H1 (cell line): ENCODE measurements around the gene LIG1. TPM values are rescaled to one million over a fixed set of nuclear protein-coding genes. Genes with fewer than 3 reads are reported as not detected.
"Not testable (repeated sequence)": the region's sequence is repeated elsewhere in the genome, so short reads cannot be mapped to it uniquely, and the experiment has no call there.

ENCODE experiments used
- CTCF ChIA-PET: fragments of 300-600 bp; sonication (Branson Sonifier 250); formaldehyde crosslinking; loops from one replicate; lab custom pipeline; 2021; ENCODE audit not compliant: partially characterized antibody; lab: Charles Lee
- POLR2A ChIA-PET: fragments of 300-600 bp; sonication (Branson Sonifier 250); formaldehyde crosslinking; loops from one replicate; lab custom pipeline; 2021; ENCODE audit warnings: inconsistent platforms; ENCODE audit not compliant: partially characterized antibody; lab: Charles Lee
- DNase-seq, 2 experiments: peaks; one replicate each; pipeline versions ENCODE4 v3.0.0 to v3.0.0-alpha.2; 2010 to 2022; ENCODE audit warnings: low spot score in 2 of 2, low read depth in 1 of 2, mixed read lengths in 1 of 2
- FAIRE-seq: peaks from 2 replicates; lab custom pipeline; 2011; peaks lifted over from hg19 to GRCh38; lab: Jason Lieb, UNC
- H2AFZ ChIP-seq: 2 replicates; pipeline ENCODE4 v1.8.1; 2012; ENCODE audit warnings: low read length, inconsistent platforms
- H2AK5ac ChIP-seq: 2 replicates; pipeline ENCODE4 v1.6.1; 2013; ENCODE audit warnings: low read depth, low read length
- H2BK120ac ChIP-seq: replicated peaks from 2 replicates; pipeline ENCODE3; 2013; ENCODE audit warnings: low read depth, low read length, inconsistent platforms
- H2BK12ac ChIP-seq: 2 replicates; pipeline ENCODE4 v1.6.1; 2013; ENCODE audit warnings: low read depth, low read length
- H2BK15ac ChIP-seq: 2 replicates; pipeline ENCODE4 v1.6.1; 2013; ENCODE audit warnings: low read length
- H2BK20ac ChIP-seq: 2 replicates; pipeline ENCODE4 v1.6.1; 2013; ENCODE audit warnings: low read length
- H2BK5ac ChIP-seq: 2 replicates; pipeline ENCODE4 v1.6.1; 2013; ENCODE audit warnings: low read depth, low read length
- H3K14ac ChIP-seq: 2 replicates; pipeline ENCODE4 v1.6.1; 2013; ENCODE audit warnings: inconsistent platforms; ENCODE audit not compliant: insufficient read length
- H3K18ac ChIP-seq: 2 replicates; pipeline ENCODE4 v1.6.1; 2013; ENCODE audit warnings: low read length; ENCODE audit errors: extremely low read depth
- H3K23ac ChIP-seq: 2 replicates; pipeline ENCODE4 v1.6.1; 2013; ENCODE audit warnings: inconsistent platforms; ENCODE audit not compliant: insufficient read length
- H3K23me2 ChIP-seq: 2 replicates; pipeline ENCODE4 v1.6.1; 2013; ENCODE audit warnings: low read depth, low read length
- H3K27ac ChIP-seq: 2 replicates; pipeline ENCODE4 v1.6.1; 2011; ENCODE audit warnings: low read depth, low read length, inconsistent platforms
- H3K27me3 ChIP-seq, 4 experiments: replicated peaks in 1 of 4; 1 replicate in 1 of 4; 2 replicates in 3 of 4; pipeline versions ENCODE4 v1.6.1 to v1.8.1; 2011 to 2013; ENCODE audit warnings: low read length in 3 of 4, mild to moderate bottlenecking in 3 of 4, inconsistent platforms in 2 of 4, mixed read lengths in 2 of 4, moderate library complexity in 1 of 4; ENCODE audit not compliant: control insufficient read depth in 3 of 4, insufficient read depth in 3 of 4; ENCODE audit errors: extremely low read depth in 1 of 4
- H3K36me3 ChIP-seq, 4 experiments: 2 replicates each; pipeline versions ENCODE4 v1.6.1 to v1.8.1; 2011 to 2013; ENCODE audit warnings: mild to moderate bottlenecking in 4 of 4, low read length in 3 of 4, moderate library complexity in 2 of 4, control low read depth in 1 of 4, inconsistent platforms in 1 of 4; ENCODE audit not compliant: insufficient read depth in 4 of 4, control insufficient read depth in 2 of 4
- H3K4ac ChIP-seq: replicated peaks from 2 replicates; pipeline ENCODE3; 2013; ENCODE audit warnings: low read length, low read depth, mixed read lengths, inconsistent platforms; ENCODE audit not compliant: insufficient read length
- H3K4me1 ChIP-seq, 4 experiments: replicated peaks in 1 of 4; 1 replicate in 1 of 4; 2 replicates in 3 of 4; pipeline versions ENCODE4 v1.6.1 to v1.8.1; 2011 to 2013; ENCODE audit warnings: low read length in 3 of 4, inconsistent platforms in 2 of 4, mixed read lengths in 1 of 4; ENCODE audit not compliant: insufficient read depth in 4 of 4, control insufficient read depth in 3 of 4
- H3K4me2 ChIP-seq, 2 experiments: 2 replicates each; pipeline versions ENCODE4 v1.6.1 to v1.8.1; 2011 to 2013; ENCODE audit warnings: low read depth in 2 of 2, low read length in 2 of 2, control low read depth in 1 of 2, inconsistent platforms in 1 of 2, mild to moderate bottlenecking in 1 of 2; ENCODE audit not compliant: insufficient read depth in 1 of 2
- H3K4me3 ChIP-seq, 4 experiments: fragments of 200-600, 300-600 bp in 1 of 4; sonication (generic), shearing (Covaris generic), sonication (Bioruptor Twin) in 1 of 4; 2 replicates each; pipeline versions ENCODE4 v1.5.1 to v1.8.1; 2011 to 2016; ENCODE audit warnings: low read length in 4 of 4, low read depth in 3 of 4, control low read depth in 2 of 4, inconsistent platforms in 2 of 4, mild to moderate bottlenecking in 2 of 4, mixed read lengths in 1 of 4, moderate library complexity in 1 of 4; ENCODE audit not compliant: insufficient read depth in 2 of 4; ENCODE audit errors: extremely low read depth in 1 of 4
- H3K56ac ChIP-seq: replicated peaks from 2 replicates; pipeline ENCODE3; 2013; ENCODE audit warnings: low read depth, mild to moderate bottlenecking, mixed read lengths, low read length, inconsistent platforms; ENCODE audit not compliant: insufficient read length
- H3K79me1 ChIP-seq: 2 replicates; pipeline ENCODE4 v1.6.1; 2013; ENCODE audit warnings: low read depth, low read length, control low read depth
- H3K79me2 ChIP-seq, 2 experiments: 2 replicates each; pipeline versions ENCODE4 v1.6.1 to v1.8.1; 2012 to 2013; ENCODE audit warnings: low read length in 2 of 2, mild to moderate bottlenecking in 2 of 2, inconsistent platforms in 1 of 2; ENCODE audit not compliant: insufficient read depth in 2 of 2, control insufficient read depth in 1 of 2
- H3K9ac ChIP-seq, 4 experiments: replicated peaks in 1 of 4; 1 replicate in 1 of 4; 2 replicates in 3 of 4; pipeline versions ENCODE4 v1.6.1 to v1.8.1; 2011 to 2013; ENCODE audit warnings: low read depth in 3 of 4, low read length in 3 of 4, control low read depth in 2 of 4, mild to moderate bottlenecking in 2 of 4, moderate library complexity in 2 of 4, inconsistent platforms in 1 of 4; ENCODE audit errors: extremely low read depth in 1 of 4
- H3K9me3 ChIP-seq, 2 experiments: 2 replicates each; pipeline versions ENCODE4 v1.6.1 to v1.8.1; 2012 to 2013; ENCODE audit warnings: mild to moderate bottlenecking in 2 of 2, moderate library complexity in 2 of 2, control low read depth in 1 of 2, inconsistent platforms in 1 of 2, low read depth in 1 of 2, low read length in 1 of 2, mixed read lengths in 1 of 2; ENCODE audit not compliant: insufficient read depth in 2 of 2
- H4K20me1 ChIP-seq, 2 experiments: replicated peaks in 1 of 2; 2 replicates each; pipeline versions ENCODE3 to v1.8.1; 2011 to 2013; ENCODE audit warnings: inconsistent platforms in 2 of 2, low read length in 2 of 2, mild to moderate bottlenecking in 1 of 2; ENCODE audit not compliant: insufficient read depth in 2 of 2, control insufficient read depth in 1 of 2
- H4K5ac ChIP-seq: 2 replicates; pipeline ENCODE4 v1.6.1; 2013; ENCODE audit warnings: low read length, low read depth, mixed read lengths, inconsistent platforms; ENCODE audit not compliant: insufficient read length
- H4K8ac ChIP-seq: 2 replicates; pipeline ENCODE4 v1.8.0; 2013; ENCODE audit warnings: mild to moderate bottlenecking, moderate library complexity, low read length, inconsistent platforms; ENCODE audit not compliant: insufficient read depth; ENCODE audit errors: extremely low read depth
- H4K91ac ChIP-seq: replicated peaks from 2 replicates; pipeline ENCODE3; 2013; ENCODE audit warnings: low read length, mixed read lengths, inconsistent platforms; ENCODE audit not compliant: insufficient read length
- WGBS, 2 experiments: shearing (Covaris generic) in 1 of 2; methylation state at CpG; one replicate each; pipeline versions ENCODE4 v1.1.6 to v1.1.7; 2013 to 2015; ENCODE audit warnings: low lambda C conversion rate in 2 of 2, mixed read lengths in 2 of 2, inconsistent platforms in 1 of 2, low coverage in 1 of 2, missing lambda C conversion rate in 1 of 2; ENCODE audit not compliant: insufficient replicate concordance in 2 of 2, insufficient coverage in 1 of 2, insufficient read length in 1 of 2; ENCODE audit errors: extremely low coverage in 1 of 2, missing lambda C conversion rate in 1 of 2; 5-methylcytosine and 5-hydroxymethylcytosine counted together
- polyA plus RNA-seq, 7 experiments: library from polyadenylated mRNA; depleted of rRNA in 3 of 7; stranded (reverse) in 5 of 7; unstranded in 2 of 7; fragments of >200 nt in 5 of 7; fragments of 200-250 nt in 2 of 7; gene quantifications; 1 replicate in 5 of 7; 2 replicates in 1 of 7; 4 replicates in 1 of 7; pipeline versions ENCODE4 v1.2.1 to v1.2.3, GENCODE V29; 2011 to 2013; ENCODE audit warnings: missing spikeins in 2 of 7, mixed read lengths in 2 of 7
- total RNA-seq: library from RNA; stranded (reverse); fragmentation: NEBNext Ultra II Directional; extraction: Animal tissue kit (Norgen Biotek cat#: 25700); gene quantifications from 2 replicates; pipeline ENCODE4 v1.2.1, GENCODE V29; 2021

LIG1 gene
- total and polyA plus RNA-seq, 2 of the 8 experiments (the other 6 are each of a cell fraction or from before 2014, with no cell fraction given): 67.6 to 113 TPM

- H2AFZ ChIP-seq, H2BK12ac ChIP-seq, H3K23ac ChIP-seq, H3K36me3 ChIP-seq, H3K79me1 ChIP-seq, DNase-seq, POLR2A ChIA-PET, H2AK5ac ChIP-seq, H2BK5ac ChIP-seq, H4K91ac ChIP-seq, H3K56ac ChIP-seq, H3K4me2 ChIP-seq, H2BK15ac ChIP-seq, H3K79me2 ChIP-seq, H3K27me3 ChIP-seq, H3K9ac ChIP-seq, H4K5ac ChIP-seq, H3K23me2 ChIP-seq, H3K4ac ChIP-seq, H3K4me1 ChIP-seq, H2BK20ac ChIP-seq, H3K27ac ChIP-seq, H3K18ac ChIP-seq, H3K14ac ChIP-seq, FAIRE-seq, H3K9me3 ChIP-seq, H3K4me3 ChIP-seq, H4K8ac ChIP-seq, H4K20me1 ChIP-seq, H2BK120ac ChIP-seq: not testable (repeated sequence)
- CTCF ChIA-PET: interaction anchor here (0.6 to 1.8 kb wide), 3 partner anchors 59 to 1727 kb away, joined by 3 to 6 read pairs (median 4); no protein-coding TSS in a partner anchor
- WGBS, 2 experiments: 88% methylated on average over 6 of the region's 6 CpGs; no CpG with 5 or more reads in 1 of the 2 experiments
These were observed 81.2 kb downstream of the LIG1 start for GRCh38 chr19:48088991-48089390.
